Measurements from ENCODE around the gene EOMES. TPM values are rescaled to one million over a fixed set of nuclear protein-coding genes. Genes with fewer than 3 reads are reported as not detected.

EOMES gene
- total RNA-seq, 2 experiments from 2014 or later, result 0.64 to 0.69 TPM

DNA sequence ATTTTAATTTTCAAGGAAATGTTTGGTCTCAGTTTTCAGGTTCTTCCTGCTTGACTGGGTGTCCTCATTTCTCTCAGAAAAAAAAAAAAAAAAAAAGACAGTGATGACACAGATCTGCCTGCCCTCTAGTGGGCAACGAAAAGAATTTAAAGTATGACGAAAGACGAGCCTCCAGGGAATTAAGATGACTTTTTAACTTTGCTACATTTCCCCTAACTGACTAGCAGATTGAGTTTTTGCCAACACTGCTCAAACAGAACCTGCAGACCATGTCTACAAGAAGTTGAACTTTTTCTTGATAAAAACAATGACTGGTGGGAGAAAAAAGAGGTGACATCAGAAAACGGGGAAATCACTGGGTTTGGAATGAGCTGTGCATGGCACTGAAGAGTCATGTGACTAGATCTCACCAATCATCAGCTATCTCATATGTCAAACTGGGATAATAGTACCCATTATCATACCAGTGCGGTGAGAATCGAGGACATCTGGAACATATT lies 40.8 kb downstream of the EOMES start:
- H3K4me3 Mint-ChIP-seq, result peak overlapping the region; percentile 14
- ChIA-PET CTCF (interaction anchor here (0.6 to 2.1 kb wide), 20 partner anchors 8 to 1867 kb away, joined by 3 to 5 read pairs (median 3); no protein-coding TSS in a partner anchor), POLR2A (interaction anchor here (1.0 to 1.4 kb wide), 2 partner anchors 49 to 312 kb away, joined by 3 to 5 read pairs; partner anchors contain the start of gene NEK10)
- Histone ChIP-seq H3K4me3 (ENCODE audit: low read length) (no peak overlapping the region), H3K4me1 (ENCODE audit: insufficient read depth, low read length) (peaks cover 8% of the 10 kb centered on the region), H3K27me3 (ENCODE audit: control insufficient read depth in 1 of 2, insufficient read depth in 2 of 2, low read length in 2 of 2) (no peaks in the 10 kb centered on the region), H3K27ac (ENCODE audit: low read depth in 1 of 2, low read length in 2 of 2) (no peak overlapping the region), H3K9me3 (ENCODE audit: control insufficient read depth in 1 of 2, insufficient read depth in 1 of 2, low read length in 2 of 2) (no peaks in the 10 kb centered on the region), H3K36me3 (ENCODE audit: insufficient read depth, low read length) (no peaks in the 10 kb centered on the region)
- DNase-seq (peak in 10 of 14 experiments; percentile 8 to 85 (median 28)), ATAC-seq (ENCODE audit: poor library complexity) (peak; percentile 91)
- no peaks in the 10 kb centered on the region for H3K36me3 Mint-ChIP-seq (ENCODE audit: low read depth)
- no peaks in the 10 kb centered on the region for H3K9me3 Mint-ChIP-seq
- TF ChIP-seq CTCF (IDR thresholded peaks at IDR 0.05), result peak; percentile 80
- H3K27me3 Mint-ChIP-seq, result peaks cover 9% of the 10 kb centered on the region
- intact Hi-C loops (cut with DNase I, micrococcal nuclease), result loop anchor here (1.0 to 5.0 kb wide), 4 partner anchors 324 to 547 kb away; no protein-coding TSS in a partner anchor
- H3K4me1 Mint-ChIP-seq (ENCODE audit: low read depth), result peaks cover 11% of the 10 kb centered on the region
- no peak overlapping the region for H3K27ac Mint-ChIP-seq

- peaks cover 11% of the 10 kb centered on the region for H3K4me1 Mint-ChIP-seq (ENCODE audit: low read depth)
- H3K4me3 ChIP-seq (ENCODE audit: low read length), result no peak overlapping the region
- DNase-seq, result no peak
- peaks cover 8% of the 10 kb centered on the region for H3K4me1 ChIP-seq (ENCODE audit: insufficient read depth, low read length)
- no peaks in the 10 kb centered on the region for H3K27me3 ChIP-seq (ENCODE audit: control insufficient read depth in 1 of 2, insufficient read depth in 2 of 2, low read length in 2 of 2)
- H3K36me3 Mint-ChIP-seq (ENCODE audit: low read depth), result no peaks in the 10 kb centered on the region
- no peak for ATAC-seq (ENCODE audit: poor library complexity)
- peaks cover 9% of the 10 kb centered on the region for H3K27me3 Mint-ChIP-seq
- TF ChIP-seq CTCF (IDR thresholded peaks at IDR 0.05), result no peak
- ChIA-PET POLR2A (interaction anchor here (1.4 kb wide), 1 partner anchor 48 kb away, joined by 5 read pairs; no protein-coding TSS in a partner anchor), CTCF (interaction anchor here (0.6 to 2.1 kb wide), 19 partner anchors 9 to 1866 kb away, joined by 3 to 5 read pairs (median 3); no protein-coding TSS in a partner anchor)
- H3K27ac ChIP-seq (ENCODE audit: low read depth in 1 of 2, low read length in 2 of 2), result no peak overlapping the region
- no peaks in the 10 kb centered on the region for H3K36me3 ChIP-seq (ENCODE audit: insufficient read depth, low read length)
- H3K4me3 Mint-ChIP-seq, result no peak overlapping the region
- H3K9me3 ChIP-seq (ENCODE audit: control insufficient read depth in 1 of 2, insufficient read depth in 1 of 2, low read length in 2 of 2), result no peaks in the 10 kb centered on the region
- no peak overlapping the region for H3K27ac Mint-ChIP-seq
- no peaks in the 10 kb centered on the region for H3K9me3 Mint-ChIP-seq
- intact Hi-C loops (cut with DNase I, micrococcal nuclease), result loop anchor here (1.0 to 5.0 kb wide), 4 partner anchors 323 to 546 kb away; no protein-coding TSS in a partner anchor
Observed at GRCh38 chr3:27680517-27681246, 41.4 kb downstream of the EOMES start.

DNA sequence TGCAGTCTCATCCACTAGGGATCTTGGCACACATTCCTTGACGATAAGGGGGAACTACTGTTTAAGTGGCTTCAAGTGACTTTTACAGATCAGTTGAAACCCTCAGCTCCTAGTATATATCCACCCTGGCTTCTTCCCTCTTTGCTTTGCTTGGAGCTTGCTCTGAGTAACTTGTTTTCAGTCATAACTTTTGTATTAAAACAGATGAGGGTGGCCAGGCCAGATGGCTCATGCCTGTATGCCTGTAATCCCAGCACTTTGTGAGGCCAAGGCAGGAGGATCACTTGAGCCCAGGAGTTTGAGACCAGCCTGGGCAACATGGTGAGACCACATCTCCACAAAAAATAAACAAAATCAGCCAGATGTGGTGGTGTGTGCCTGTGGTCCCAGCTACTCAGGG lies 42.4 kb downstream of the EOMES start:
- peaks cover 11% of the 10 kb centered on the region for H3K4me1 Mint-ChIP-seq (ENCODE audit: low read depth)
- no peak for TF ChIP-seq CTCF (IDR thresholded peaks at IDR 0.05)
- peaks cover 5% of the 10 kb centered on the region for H3K27me3 Mint-ChIP-seq
- no peaks in the 10 kb centered on the region for H3K36me3 Mint-ChIP-seq (ENCODE audit: low read depth)
- no peaks in the 10 kb centered on the region for H3K36me3 ChIP-seq (ENCODE audit: insufficient read depth, low read length)
- H3K27ac Mint-ChIP-seq, result no peak overlapping the region
- no peak overlapping the region for H3K4me3 ChIP-seq (ENCODE audit: low read length)
- no peak overlapping the region for H3K4me3 Mint-ChIP-seq
- H3K9me3 Mint-ChIP-seq, result no peaks in the 10 kb centered on the region
- H3K27ac ChIP-seq (ENCODE audit: low read depth in 1 of 2, low read length in 2 of 2), result no peak overlapping the region
- peaks cover 8% of the 10 kb centered on the region for H3K4me1 ChIP-seq (ENCODE audit: insufficient read depth, low read length)
- intact Hi-C loops (cut with DNase I, micrococcal nuclease), result loop anchor here in 1 of 2 experiments (2.0 to 5.0 kb wide), 2 partner anchors 322 to 545 kb away; no protein-coding TSS in a partner anchor
- ATAC-seq (ENCODE audit: poor library complexity) (no peak), DNase-seq (no peak)
- CTCF ChIA-PET, result interaction anchor here (2.1 kb wide), 1 partner anchor 9 kb away, joined by 5 read pairs; no protein-coding TSS in a partner anchor
- H3K9me3 ChIP-seq (ENCODE audit: control insufficient read depth in 1 of 2, insufficient read depth in 1 of 2, low read length in 2 of 2), result no peaks in the 10 kb centered on the region
- no peaks in the 10 kb centered on the region for H3K27me3 ChIP-seq (ENCODE audit: control insufficient read depth in 1 of 2, insufficient read depth in 2 of 2, low read length in 2 of 2)
- POLR2A ChIA-PET, result no interaction called here

Data from CD4-positive, alpha-beta T cell (primary cell).